GM12878 (cell line): Measurements from ENCODE around the gene NPIPA5.
"Not testable (repeated sequence)": the region's sequence is repeated elsewhere in the genome, so short reads cannot be mapped to it uniquely, and the experiment has no call there.

ENCODE experiments used
- FOS ChIP-seq: IDR thresholded peaks from 3 replicates; pipeline ENCODE4 v1.6.1; 2011; ENCODE audit warnings: borderline replicate concordance; ENCODE audit not compliant: insufficient read length; ENCODE audit errors: extremely low read depth
- POLR2A ChIP-seq: IDR thresholded peaks from 2 replicates; pipeline ENCODE4 v1.6.1; 2011; ENCODE audit warnings: low read depth, mild to moderate bottlenecking, low read length
- RB1 ChIP-seq: fragments of 450-650 bp; formaldehyde crosslinking; IDR thresholded peaks from 2 replicates; pipeline ENCODE4 v1.6.1; 2017; ENCODE audit warnings: mild to moderate bottlenecking, borderline replicate concordance
- REST ChIP-seq: IDR thresholded peaks from 2 replicates; pipeline ENCODE4 v1.6.1; 2012; ENCODE audit warnings: mild to moderate bottlenecking, low read depth, low read length
- TCF12 ChIP-seq: IDR thresholded peaks from 2 replicates; pipeline ENCODE4 v1.6.1; 2011; ENCODE audit warnings: low read depth, mild to moderate bottlenecking, low read length
- TF ChIP-seq, protein P1 (sequence below), 3 experiments: IDR thresholded peaks in 2 of 3; conservative IDR thresholded peaks in 1 of 3; 2 replicates each; pipeline ENCODE4 v1.5.1; 2011; ENCODE audit warnings: low read depth in 3 of 3, low read length in 3 of 3, mild to moderate bottlenecking in 3 of 3, control low read depth in 2 of 3, moderate library complexity in 2 of 3, inconsistent platforms in 1 of 3, mixed read lengths in 1 of 3; ENCODE audit not compliant: control insufficient read depth in 2 of 3, insufficient read depth in 1 of 3; ENCODE audit errors: extremely low read depth in 1 of 3
- TF ChIP-seq, protein P2 (sequence below): fragments of 450-650 bp; IDR thresholded peaks from 2 replicates; pipeline ENCODE4 v1.6.1; 2018; ENCODE audit warnings: borderline replicate concordance, mild to moderate bottlenecking; ENCODE audit not compliant: partially characterized antibody
- TF ChIP-seq, protein P3 (sequence below): IDR thresholded peaks from 2 replicates; pipeline ENCODE4 v1.6.1; 2011; ENCODE audit warnings: low read depth, low read length, improper control_type of control experiment, borderline replicate concordance

DNA sequence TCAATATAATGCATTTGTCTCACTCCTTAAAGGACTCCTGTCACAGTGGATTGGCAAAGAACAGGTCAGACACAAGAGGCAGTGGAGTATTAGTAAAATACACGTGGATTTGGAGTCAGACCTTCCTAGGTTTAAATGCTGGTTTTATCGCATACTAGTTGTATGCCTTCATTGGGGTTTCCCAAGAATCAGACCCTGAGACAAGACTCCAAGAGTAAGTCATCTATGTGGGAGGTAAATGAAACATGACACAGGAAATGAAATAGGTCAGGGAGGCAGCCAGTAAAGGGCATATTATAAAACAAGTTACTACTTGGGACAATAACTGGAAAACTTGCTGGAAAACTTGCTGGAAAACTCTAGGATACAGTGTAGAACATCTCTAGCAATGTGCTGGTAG lies 56.9 kb downstream of the NPIPA5 start:
- TF ChIP-seq, protein P1, sequence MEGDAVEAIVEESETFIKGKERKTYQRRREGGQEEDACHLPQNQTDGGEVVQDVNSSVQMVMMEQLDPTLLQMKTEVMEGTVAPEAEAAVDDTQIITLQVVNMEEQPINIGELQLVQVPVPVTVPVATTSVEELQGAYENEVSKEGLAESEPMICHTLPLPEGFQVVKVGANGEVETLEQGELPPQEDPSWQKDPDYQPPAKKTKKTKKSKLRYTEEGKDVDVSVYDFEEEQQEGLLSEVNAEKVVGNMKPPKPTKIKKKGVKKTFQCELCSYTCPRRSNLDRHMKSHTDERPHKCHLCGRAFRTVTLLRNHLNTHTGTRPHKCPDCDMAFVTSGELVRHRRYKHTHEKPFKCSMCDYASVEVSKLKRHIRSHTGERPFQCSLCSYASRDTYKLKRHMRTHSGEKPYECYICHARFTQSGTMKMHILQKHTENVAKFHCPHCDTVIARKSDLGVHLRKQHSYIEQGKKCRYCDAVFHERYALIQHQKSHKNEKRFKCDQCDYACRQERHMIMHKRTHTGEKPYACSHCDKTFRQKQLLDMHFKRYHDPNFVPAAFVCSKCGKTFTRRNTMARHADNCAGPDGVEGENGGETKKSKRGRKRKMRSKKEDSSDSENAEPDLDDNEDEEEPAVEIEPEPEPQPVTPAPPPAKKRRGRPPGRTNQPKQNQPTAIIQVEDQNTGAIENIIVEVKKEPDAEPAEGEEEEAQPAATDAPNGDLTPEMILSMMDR (IDR thresholded peaks at IDR 0.05 in 2 of 3, conservative IDR thresholded peaks at IDR 0.05 in 1 of 3; ENCODE audit: control insufficient read depth in 2 of 3, extremely low read depth in 1 of 3, insufficient read depth in 1 of 3, low read depth in 3 of 3, low read length in 3 of 3), result not testable (repeated sequence)
- TF ChIP-seq, protein P2, sequence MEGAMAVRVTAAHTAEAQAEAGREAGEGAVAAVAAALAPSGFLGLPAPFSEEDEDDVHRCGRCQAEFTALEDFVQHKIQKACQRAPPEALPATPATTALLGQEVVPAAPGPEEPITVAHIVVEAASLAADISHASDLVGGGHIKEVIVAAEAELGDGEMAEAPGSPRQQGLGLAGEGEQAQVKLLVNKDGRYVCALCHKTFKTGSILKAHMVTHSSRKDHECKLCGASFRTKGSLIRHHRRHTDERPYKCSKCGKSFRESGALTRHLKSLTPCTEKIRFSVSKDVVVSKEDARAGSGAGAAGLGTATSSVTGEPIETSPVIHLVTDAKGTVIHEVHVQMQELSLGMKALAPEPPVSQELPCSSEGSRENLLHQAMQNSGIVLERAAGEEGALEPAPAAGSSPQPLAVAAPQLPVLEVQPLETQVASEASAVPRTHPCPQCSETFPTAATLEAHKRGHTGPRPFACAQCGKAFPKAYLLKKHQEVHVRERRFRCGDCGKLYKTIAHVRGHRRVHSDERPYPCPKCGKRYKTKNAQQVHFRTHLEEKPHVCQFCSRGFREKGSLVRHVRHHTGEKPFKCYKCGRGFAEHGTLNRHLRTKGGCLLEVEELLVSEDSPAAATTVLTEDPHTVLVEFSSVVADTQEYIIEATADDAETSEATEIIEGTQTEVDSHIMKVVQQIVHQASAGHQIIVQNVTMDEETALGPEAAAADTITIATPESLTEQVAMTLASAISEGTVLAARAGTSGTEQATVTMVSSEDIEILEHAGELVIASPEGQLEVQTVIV, result not testable (repeated sequence)
- not testable (repeated sequence) for TF ChIP-seq FOS, REST, POLR2A, RB1, TCF12
- TF ChIP-seq, protein P3, sequence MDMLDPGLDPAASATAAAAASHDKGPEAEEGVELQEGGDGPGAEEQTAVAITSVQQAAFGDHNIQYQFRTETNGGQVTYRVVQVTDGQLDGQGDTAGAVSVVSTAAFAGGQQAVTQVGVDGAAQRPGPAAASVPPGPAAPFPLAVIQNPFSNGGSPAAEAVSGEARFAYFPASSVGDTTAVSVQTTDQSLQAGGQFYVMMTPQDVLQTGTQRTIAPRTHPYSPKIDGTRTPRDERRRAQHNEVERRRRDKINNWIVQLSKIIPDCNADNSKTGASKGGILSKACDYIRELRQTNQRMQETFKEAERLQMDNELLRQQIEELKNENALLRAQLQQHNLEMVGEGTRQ, result not testable (repeated sequence)
